Fibroblast of skin of right quadriceps (primary cell): Measurements from ENCODE around the gene IL17F.
A peak's percentile ranks its signal among the peaks of the same experiment; 100 is the strongest.
"Not testable (repeated sequence)": the region's sequence is repeated elsewhere in the genome, so short reads cannot be mapped to it uniquely, and the experiment has no call there.

ENCODE experiments used
- DNase-seq: peaks from one replicate; pipeline ENCODE4 v3.0.0-alpha.2; 2013

IL17F gene

DNA sequence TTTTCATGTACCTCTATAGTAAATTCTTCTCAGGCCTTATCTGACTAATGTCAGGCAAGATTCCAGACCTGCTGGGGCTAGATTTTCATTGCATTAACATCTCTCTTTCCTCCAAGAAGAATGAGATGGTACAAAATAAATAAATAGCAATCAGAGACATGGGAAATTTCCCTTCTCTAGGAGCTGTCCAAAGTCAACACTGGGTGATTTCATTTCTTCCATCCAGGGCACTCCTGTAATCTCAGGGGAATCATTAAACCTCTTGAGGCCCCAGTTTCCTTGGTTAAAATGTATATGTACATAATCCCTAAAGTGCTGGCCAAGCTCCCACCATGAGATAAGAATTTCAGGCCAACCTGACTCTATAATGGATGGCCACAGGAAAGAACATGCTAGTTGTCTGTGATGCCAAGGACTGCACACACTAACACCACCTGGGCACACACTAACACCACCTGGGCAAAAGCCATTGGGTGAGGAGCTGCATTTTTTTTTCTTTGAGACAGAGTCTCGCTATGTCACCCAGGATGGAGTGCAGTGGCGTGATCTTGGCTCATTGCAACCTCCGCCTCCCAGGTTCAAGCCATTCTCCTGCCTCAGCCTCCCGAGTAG lies 912 bp downstream of the IL17F start:
- DNase-seq = no peak

DNA sequence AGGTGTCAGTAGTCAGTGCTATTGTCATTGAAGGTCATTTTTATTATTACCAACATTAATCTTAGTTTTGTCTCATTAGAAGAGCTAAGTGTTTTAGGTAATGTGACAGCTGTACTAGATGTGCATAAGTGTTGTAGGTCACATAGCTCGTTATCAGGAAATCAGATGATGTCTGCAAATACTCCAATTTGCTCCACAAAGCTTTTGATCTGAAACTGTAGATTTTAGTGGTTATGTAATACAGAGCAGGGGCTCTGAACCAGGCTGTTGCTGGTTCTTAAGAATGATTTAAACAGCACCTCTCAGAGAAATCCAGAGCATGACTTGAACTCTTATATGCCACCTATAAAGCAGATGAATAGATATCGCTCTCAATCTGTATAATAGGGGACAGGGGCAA lies 2.5 kb downstream of the IL17F start:
- DNase-seq = no peak

DNA sequence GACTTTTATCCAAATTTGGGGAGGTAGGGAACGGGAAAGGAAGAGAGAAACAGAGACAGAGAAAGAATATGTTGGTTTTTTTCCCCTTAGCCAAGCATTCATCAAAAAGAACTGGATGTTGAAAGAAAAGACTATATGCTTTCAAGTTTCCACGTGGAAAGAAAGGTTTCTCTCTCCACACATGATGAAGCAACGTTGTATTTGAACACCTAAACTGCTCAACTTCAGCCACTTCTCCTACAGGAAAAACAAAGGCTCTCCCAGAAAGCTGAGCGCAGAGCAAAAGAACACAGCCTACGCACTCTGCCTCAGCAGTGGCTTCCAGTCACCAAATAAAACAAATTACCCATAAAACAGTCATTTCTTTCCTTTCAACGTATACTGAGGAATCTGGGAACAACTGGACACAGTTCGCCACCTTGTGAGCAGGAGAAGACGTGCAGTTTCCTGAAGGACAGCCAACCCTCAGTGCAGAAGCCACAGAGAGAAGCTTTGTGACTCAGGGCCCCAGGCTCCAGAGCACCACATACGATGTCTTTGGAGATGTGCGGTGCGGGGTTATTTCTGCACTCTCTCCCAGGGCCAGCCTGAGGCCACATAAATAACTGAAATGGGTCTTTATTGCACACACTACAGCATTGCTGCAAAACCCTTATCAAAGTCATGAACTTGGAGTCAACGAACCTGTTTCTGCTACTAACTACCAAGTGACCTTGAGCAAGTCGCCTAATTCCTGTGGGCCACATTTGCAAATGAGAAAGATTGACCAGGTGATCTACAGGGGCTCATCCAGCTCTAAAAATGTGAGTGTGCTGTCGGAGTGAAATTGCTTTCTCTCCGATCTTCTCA lies 10.1 kb downstream of the IL17F start:
- DNase-seq = peak; percentile 71

DNA sequence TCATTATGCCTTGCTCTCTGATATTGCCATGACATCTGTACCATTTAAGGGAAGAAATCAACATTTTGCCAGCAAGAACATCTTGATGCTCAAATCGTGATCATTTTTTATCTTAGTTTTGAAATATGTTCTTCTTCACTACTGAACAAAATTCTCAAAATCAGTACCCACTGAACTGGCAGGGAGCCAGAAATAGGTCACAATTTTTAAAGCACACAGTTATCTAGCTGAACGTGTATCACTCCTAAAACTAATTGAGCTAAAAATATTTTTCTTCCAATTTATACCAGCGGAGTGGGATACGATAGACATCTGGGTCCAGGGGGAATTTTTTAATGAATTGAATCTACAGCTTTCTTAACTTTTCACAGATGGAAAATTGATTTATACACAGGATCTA lies 11.3 kb downstream of the IL17F start:
- no peak for DNase-seq

DNA sequence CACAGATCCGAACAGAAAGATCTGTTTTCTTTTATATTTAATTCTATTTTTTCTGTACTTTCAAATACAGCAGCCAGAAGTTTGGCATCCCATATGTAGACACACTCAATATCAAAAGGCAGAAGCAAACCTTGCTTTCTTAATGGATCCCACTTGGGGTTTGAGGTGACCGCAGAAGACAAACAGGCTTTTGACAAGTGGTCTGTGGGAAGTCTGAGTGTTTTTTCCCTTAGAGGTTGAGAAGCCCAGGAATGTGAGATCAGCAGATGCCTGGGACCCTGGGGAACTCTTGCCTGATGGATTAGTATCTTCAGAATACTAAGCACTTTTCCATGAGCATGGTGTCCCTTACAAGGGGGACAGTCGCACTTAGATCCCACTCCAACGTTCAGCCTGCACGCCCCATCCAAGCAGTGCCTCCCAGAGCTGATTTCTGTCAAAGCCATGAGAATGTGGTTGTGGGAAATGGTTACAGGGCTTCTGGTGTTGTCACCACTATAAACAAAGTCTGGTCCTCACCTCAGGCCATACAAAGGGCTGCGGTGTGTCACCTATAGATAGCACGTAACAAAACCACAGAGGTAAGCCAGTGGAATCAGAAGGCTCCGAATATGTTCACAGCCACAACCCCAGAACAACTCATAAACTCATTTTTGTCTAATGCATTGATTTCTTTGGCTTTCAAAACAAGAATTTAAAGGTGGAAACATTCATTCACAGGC lies 12.7 kb downstream of the IL17F start:
- DNase-seq = no peak

DNA sequence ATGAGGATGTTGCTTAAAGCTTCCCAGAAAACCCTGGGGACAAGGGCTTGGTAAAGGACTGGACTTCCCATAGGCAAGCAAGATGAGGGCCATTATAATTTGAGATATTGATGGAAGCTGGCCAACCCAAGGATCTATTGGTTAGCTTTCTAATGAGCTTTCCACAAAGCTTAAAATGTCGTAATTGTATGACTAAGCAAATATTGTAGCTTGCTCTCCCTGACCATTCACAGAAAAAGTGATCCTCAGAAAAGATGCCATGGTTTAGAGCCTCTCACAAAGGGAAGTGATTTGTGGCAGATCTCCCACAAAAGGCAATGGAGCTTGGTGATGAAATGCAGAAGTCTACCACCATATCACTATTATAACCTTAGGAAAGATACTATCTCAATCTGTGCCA lies 13.6 kb downstream of the IL17F start:
- no peak for DNase-seq

DNA sequence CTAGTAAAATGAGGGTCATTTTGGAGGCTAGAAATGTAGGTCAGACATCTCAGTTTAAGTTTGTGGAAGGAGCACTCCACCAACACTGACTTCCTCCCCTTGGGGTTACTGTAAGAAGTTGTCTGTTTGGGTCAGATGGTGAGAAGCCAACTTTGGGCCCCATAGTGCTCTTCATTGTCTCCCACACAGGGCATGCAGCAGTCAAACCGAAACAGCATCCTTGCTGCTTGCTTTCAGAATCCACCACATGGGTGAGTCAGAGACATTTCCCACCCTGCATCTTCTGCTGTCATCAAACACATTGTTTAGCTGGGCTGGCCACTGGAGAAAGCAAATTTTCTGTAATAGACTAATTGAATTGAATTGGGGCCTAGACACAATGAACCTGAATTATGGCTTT lies 16.8 kb downstream of the IL17F start:
- DNase-seq = no peak

DNA sequence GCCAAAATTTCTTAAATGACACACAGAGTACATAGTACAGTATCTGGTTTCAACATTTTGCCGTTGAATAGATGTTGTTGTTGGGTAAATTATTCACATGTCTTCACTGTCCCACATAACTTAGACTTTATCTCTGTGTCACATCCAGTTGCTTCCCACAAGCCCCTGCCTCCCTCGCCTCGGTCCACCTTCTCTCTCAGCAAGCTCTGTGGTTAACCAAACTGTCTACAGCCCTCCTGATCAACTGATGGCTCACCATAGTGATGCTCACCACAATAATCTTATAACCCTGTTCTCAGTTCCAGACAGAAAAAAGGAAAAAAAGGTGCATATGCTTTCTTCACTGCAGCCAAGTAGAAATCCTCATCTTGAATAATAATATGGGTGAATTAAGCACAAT lies 23.0 kb downstream of the IL17F start:
- no peak for DNase-seq

DNA sequence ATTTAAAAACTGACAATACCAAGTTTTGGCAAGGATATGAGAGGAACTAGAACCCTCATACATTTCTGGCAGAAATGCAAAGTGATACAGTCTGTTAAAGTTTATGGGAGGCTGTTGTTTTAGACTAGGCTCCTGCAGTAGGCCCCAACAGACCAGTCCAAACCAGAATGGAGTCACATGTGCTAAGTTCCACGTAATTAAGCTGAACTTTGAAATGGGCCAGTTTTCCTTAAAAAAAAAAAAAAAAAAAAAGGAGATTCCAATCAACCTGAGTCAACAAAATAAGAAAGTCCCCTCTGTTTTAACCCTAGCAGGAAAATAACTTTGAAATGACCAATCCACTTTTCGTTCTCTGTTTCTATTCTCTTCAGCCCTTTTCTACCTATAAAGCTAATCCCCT lies 26.5 kb downstream of the IL17F start:
- DNase-seq = no peak

DNA sequence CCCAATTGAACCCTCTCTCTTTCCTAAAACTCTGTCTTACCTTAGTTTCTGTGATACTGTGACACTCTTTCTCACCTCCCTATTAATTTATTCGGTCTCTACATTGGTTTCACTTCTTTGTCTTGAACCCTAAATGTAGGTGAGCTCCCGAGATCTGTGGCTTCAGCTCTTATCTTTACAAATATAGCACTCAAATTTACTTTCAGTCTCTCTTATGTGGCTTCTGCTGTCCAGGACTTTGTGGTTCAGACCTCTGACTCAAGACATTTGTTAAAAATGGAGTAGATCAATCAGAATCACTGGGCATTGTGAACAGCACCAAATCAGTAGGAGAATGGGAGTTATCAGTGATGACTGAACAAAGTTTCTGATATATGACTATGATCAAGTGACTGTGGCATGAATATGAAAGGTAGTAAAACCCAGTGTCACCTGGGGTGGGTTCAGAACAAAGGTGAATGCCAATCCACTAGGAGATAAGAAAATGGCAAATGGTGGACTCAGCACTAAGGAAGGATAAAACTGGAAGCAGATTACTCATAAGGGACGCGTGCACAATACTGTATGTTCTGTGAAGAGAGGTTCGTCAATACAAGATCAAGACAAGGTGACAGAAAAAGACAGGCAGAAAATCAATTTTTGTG lies 27.2 kb downstream of the IL17F start:
- DNase-seq = no peak

DNA sequence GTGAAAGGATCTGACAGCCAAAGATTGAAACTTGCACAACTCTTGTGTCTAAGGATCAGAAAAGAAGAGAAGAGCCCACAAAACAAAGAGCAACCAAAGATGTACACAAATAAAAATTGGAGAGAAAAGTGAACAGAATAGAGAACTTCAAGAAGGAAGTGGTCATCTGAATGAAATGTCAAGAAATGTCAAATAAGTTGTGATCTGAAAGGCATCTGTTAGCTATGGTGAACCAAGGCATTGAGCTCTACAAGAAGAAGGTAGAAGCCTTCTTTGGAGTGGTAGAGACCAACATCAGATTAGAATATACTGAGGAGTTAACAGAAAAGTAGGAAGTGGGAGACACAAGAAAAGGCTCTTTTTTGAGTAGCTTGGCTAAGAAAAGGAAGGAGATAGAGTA lies 28.5 kb downstream of the IL17F start:
- no peak for DNase-seq

DNA sequence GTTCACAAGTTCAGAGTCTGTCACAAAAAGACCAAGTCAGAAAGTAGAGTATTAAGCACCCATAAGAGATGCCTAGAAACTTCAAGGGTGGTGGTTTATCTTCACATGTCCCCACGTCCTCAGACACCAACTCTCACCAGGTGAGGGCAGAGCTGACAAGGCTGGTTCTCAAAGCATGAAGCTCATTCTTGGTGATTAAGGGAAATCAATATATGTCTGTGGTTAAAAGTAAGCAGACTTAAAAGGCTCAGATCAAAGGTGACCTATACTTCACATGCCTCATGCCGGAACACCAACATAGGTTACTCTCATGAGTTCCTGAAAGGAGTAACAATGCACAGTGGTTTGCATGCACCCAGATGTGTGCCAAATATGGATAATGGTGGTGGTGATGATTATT lies 31.2 kb downstream of the IL17F start:
- no peak for DNase-seq

DNA sequence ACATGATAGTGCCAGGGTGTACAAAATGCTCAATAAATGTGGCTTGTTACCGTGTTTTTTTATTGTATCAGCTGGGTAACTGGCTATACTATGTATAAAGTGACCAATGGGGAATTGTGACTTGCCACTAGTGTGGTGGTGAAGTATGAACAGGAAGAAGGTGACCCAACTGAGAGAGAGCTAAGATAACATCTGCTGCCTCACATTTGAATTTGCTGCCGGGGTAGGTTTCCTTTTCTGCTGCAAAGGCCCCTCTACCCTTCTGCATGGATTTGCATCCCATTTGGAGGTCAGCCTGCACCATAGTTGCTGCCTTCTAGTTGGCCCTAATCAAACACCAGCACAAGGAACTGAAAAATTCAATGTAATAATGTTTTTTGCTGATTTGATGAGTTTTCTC lies 34.1 kb downstream of the IL17F start:
- DNase-seq = no peak

DNA sequence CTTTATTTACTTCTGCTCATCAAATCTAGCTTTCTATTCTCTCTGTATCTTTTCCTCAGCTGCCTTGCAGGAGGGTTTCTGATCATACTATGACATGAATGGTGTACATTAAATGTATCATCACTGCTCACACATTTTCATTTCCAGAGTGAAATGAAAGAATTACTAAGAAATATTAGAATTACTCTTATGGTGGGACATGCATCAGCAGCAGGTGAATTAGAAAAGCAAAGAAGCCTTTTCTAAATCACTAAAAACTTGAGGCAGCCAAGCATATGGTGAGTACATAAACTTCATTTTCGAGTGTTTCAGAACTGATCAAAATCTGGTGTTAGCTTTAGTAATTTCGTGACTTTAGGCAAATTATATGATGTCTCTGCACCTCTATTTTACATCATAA lies 34.5 kb downstream of the IL17F start:
- no peak for DNase-seq

DNA sequence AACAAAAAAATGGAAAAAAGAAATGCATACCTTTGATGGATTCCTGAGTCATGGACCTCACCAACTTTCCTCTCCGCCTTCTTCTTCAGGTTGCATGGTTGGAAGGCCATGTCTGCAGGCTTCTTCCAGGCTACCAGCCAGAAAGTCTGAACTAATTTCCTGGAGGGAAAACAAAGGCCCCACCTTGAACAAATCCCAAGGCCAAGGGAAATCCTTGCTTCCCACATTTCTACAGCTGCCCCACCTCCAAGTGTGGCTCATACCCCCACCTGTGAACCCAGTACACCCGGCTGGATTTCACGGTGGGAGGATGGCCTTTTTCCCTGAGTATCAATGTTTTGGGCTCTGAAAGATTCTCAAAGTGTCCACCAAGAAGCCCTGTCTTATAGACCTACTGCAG lies 35.7 kb downstream of the IL17F start:
- DNase-seq = no peak

DNA sequence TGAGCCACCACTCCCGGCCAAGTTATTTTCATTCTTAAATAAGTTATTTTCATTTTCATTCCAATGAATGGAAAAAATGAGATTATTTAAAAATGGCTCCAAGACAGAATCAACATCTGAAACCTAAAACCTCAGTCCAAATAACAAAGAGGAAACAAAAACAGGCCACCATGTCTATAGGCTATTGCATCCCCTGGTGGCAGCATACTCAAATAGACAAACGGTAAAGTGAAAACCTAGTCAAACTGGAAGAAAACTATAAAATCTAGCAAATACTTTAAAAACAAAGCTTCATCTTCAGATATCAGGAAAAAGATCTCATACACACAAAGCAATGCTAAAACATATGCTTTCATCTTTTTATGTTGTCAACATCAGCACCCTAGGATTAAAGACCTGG lies 37.2 kb downstream of the IL17F start:
- DNase-seq = no peak

DNA sequence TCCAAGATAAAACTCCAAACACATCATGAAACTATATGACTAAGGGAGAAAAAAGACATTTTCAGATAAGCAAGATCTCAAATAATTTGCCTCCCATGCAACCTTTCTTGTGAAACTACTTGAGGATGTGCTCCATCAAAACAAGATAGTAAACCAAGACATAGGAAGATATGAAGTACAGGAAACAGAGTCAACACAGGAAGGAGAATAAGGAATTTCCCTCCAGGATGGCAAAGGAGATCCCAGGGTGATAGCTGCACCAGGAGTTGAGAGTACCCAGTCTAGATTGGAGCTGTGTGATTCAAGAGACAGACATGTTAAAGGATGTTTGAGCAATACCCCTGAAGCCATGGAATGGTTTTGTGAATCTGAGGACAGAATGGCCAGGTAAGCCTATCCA lies 42.8 kb downstream of the IL17F start:
- no peak for DNase-seq

DNA sequence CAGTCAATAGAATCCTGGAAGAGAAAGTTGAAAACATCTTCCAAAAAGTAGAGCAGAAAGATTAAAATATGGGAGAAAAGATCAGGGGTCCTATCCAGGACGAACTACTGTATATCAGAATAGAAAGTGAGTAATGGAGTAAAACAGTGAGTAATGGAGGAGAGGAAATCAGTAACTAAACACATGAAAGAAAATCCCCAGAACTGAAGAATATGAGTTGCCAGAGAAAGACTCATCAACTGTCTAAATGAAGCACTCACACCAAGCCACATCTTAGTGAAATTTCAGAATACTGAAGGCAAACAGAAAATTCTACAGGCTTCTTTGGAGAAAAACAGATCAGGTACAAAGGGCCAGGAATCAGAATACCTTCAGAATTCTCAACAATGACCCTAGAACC lies 43.3 kb downstream of the IL17F start:
- DNase-seq = no peak

DNA sequence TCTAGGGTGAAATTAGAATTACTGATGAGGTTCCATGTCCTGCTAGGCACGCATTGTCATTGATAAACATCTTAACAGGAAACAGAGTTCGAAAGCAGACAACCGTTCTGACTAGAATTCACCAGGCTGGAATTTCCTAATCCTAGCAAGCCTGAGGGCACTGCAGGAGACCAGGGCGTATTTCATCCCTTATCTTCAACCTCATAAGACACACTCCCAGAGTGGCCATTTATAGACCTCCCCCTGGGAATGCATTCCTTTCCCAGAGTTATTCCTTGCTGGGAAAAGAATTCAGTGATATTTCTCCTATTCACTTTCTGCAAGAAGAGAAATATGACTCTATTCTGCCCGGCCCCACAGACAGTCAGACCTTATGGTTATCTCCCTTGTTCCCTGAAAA lies 44.2 kb downstream of the IL17F start:
- DNase-seq = not testable (repeated sequence)

DNA sequence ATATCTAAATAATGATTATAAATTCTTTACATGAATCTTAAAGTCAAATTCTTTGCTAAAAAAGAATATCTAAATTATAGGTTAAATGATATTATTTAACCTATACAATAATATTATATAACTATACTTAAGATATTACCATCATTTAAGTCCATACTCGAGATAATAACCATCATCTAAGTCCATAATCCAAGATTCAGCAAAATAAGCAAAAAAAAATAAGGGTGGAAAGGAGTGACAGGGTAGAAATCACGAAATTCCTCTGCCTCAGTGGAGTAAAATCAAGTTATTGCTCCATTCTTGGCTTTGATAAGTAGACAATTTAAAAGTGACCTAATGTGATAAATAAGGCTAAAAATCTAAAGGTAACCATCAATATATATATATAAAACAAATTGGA lies 48.4 kb downstream of the IL17F start:
- no peak for DNase-seq

DNA sequence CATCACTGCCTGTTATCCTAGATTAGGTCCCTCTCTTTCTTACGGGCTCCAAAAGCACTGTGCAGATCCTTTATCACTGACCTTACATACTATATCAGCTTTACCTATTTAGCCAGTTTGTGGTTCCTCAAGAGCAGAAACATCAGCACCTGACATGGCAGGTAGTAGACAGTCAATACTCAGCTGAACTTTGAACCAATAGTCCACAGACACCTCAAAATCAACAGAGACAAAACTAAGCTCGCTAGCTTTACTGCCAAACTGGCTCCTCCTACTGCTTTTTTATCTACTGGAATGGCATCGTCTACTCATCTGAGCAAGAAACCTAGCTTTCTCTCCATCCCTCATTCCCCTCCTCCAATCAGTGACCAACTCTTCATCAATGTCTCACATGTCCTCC lies 52.5 kb downstream of the IL17F start:
- DNase-seq = no peak

DNA sequence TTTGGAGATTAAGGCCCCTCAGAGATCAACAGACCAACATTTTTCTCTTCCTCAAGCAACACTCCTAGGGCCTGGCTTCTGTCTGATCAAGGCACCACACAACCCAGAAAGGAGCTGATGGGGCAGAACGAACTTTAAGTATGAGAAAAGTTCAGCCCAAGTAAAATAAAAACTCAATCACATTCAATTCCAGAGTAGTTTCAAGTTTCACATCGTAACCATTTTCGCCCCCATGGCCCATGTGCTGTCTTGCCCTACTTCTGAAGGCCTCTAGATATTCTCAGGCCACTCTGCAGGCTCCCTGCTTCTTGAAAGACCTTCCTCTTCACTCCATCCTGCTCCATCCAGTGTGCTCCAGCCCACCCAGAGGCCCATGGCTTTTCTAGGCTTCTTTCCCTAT lies 53.9 kb downstream of the IL17F start:
- no peak for DNase-seq

DNA sequence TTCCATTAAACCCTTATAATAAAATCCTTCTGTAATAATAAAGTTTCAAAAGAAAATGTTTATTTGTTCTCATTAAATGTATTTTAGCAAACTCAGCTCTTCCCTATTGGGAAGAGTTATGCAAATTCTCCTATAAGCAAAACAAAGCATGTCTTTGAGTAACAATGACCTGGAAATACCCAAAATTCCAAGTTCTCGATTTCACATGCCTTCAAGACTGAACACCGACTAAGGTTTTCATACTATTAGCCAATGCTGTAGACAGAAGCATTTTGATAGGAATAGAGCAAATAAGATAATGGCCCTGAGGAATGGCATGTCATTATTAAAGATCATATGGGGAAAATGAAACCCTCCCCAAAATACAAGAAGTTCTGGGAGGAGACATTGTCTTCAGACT lies 54.3 kb downstream of the IL17F start:
- no peak for DNase-seq

DNA sequence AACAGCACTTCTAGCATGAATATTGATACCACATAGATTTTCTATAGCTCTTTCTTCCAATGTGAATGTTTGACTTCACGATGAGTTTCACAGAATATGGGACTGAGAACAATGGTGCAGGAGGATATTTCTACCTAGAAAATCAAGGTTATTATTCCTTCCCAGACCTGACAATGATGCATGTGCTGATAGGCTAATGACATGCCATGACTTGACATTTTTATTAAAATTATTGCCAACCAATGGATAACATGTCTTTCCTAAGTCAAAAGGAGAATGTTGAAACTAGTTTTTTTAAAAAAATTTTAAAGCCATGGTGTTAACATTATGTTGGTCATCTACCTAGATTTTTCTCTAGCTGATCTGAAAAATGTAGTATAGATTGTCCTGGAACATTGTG lies 57.2 kb downstream of the IL17F start:
- no peak for DNase-seq
